H1 (cell line): ENCODE data around the gene KCNC4. TPM values are rescaled to one million over a fixed set of nuclear protein-coding genes. Genes with fewer than 3 reads are reported as not detected.
A peak's percentile ranks its signal among the peaks of the same experiment; 100 is the strongest.

Source experiments
- CTCF ChIA-PET: fragments of 300-600 bp; sonication (Branson Sonifier 250); formaldehyde crosslinking; loops from one replicate; lab custom pipeline; 2021; ENCODE audit not compliant: partially characterized antibody; lab: Charles Lee
- POLR2A ChIA-PET: fragments of 300-600 bp; sonication (Branson Sonifier 250); formaldehyde crosslinking; loops from one replicate; lab custom pipeline; 2021; ENCODE audit warnings: inconsistent platforms; ENCODE audit not compliant: partially characterized antibody; lab: Charles Lee
- DNase-seq, 2 experiments: peaks; one replicate each; pipeline versions ENCODE4 v3.0.0 to v3.0.0-alpha.2; 2010 to 2022; ENCODE audit warnings: low spot score in 2 of 2, low read depth in 1 of 2, mixed read lengths in 1 of 2
- FAIRE-seq: peaks from 2 replicates; lab custom pipeline; 2011; peaks lifted over from hg19 to GRCh38; lab: Jason Lieb, UNC
- H2AFZ ChIP-seq: 2 replicates; pipeline ENCODE4 v1.8.1; 2012; ENCODE audit warnings: low read length, inconsistent platforms
- H2AK5ac ChIP-seq: 2 replicates; pipeline ENCODE4 v1.6.1; 2013; ENCODE audit warnings: low read depth, low read length
- H2BK120ac ChIP-seq: replicated peaks from 2 replicates; pipeline ENCODE3; 2013; ENCODE audit warnings: low read depth, low read length, inconsistent platforms
- H2BK12ac ChIP-seq: 2 replicates; pipeline ENCODE4 v1.6.1; 2013; ENCODE audit warnings: low read depth, low read length
- H2BK15ac ChIP-seq: 2 replicates; pipeline ENCODE4 v1.6.1; 2013; ENCODE audit warnings: low read length
- H2BK20ac ChIP-seq: 2 replicates; pipeline ENCODE4 v1.6.1; 2013; ENCODE audit warnings: low read length
- H2BK5ac ChIP-seq: 2 replicates; pipeline ENCODE4 v1.6.1; 2013; ENCODE audit warnings: low read depth, low read length
- H3K14ac ChIP-seq: 2 replicates; pipeline ENCODE4 v1.6.1; 2013; ENCODE audit warnings: inconsistent platforms; ENCODE audit not compliant: insufficient read length
- H3K18ac ChIP-seq: 2 replicates; pipeline ENCODE4 v1.6.1; 2013; ENCODE audit warnings: low read length; ENCODE audit errors: extremely low read depth
- H3K23ac ChIP-seq: 2 replicates; pipeline ENCODE4 v1.6.1; 2013; ENCODE audit warnings: inconsistent platforms; ENCODE audit not compliant: insufficient read length
- H3K23me2 ChIP-seq: 2 replicates; pipeline ENCODE4 v1.6.1; 2013; ENCODE audit warnings: low read depth, low read length
- H3K27ac ChIP-seq: 2 replicates; pipeline ENCODE4 v1.6.1; 2011; ENCODE audit warnings: low read depth, low read length, inconsistent platforms
- H3K27me3 ChIP-seq, 4 experiments: replicated peaks in 1 of 4; 1 replicate in 1 of 4; 2 replicates in 3 of 4; pipeline versions ENCODE4 v1.6.1 to v1.8.1; 2011 to 2013; ENCODE audit warnings: low read length in 3 of 4, mild to moderate bottlenecking in 3 of 4, inconsistent platforms in 2 of 4, mixed read lengths in 2 of 4, moderate library complexity in 1 of 4; ENCODE audit not compliant: control insufficient read depth in 3 of 4, insufficient read depth in 3 of 4; ENCODE audit errors: extremely low read depth in 1 of 4
- H3K36me3 ChIP-seq, 4 experiments: 2 replicates each; pipeline versions ENCODE4 v1.6.1 to v1.8.1; 2011 to 2013; ENCODE audit warnings: mild to moderate bottlenecking in 4 of 4, low read length in 3 of 4, moderate library complexity in 2 of 4, control low read depth in 1 of 4, inconsistent platforms in 1 of 4; ENCODE audit not compliant: insufficient read depth in 4 of 4, control insufficient read depth in 2 of 4
- H3K4ac ChIP-seq: replicated peaks from 2 replicates; pipeline ENCODE3; 2013; ENCODE audit warnings: low read length, low read depth, mixed read lengths, inconsistent platforms; ENCODE audit not compliant: insufficient read length
- H3K4me1 ChIP-seq, 4 experiments: replicated peaks in 1 of 4; 1 replicate in 1 of 4; 2 replicates in 3 of 4; pipeline versions ENCODE4 v1.6.1 to v1.8.1; 2011 to 2013; ENCODE audit warnings: low read length in 3 of 4, inconsistent platforms in 2 of 4, mixed read lengths in 1 of 4; ENCODE audit not compliant: insufficient read depth in 4 of 4, control insufficient read depth in 3 of 4
- H3K4me2 ChIP-seq, 2 experiments: 2 replicates each; pipeline versions ENCODE4 v1.6.1 to v1.8.1; 2011 to 2013; ENCODE audit warnings: low read depth in 2 of 2, low read length in 2 of 2, control low read depth in 1 of 2, inconsistent platforms in 1 of 2, mild to moderate bottlenecking in 1 of 2; ENCODE audit not compliant: insufficient read depth in 1 of 2
- H3K4me3 ChIP-seq, 4 experiments: fragments of 200-600, 300-600 bp in 1 of 4; sonication (generic), shearing (Covaris generic), sonication (Bioruptor Twin) in 1 of 4; 2 replicates each; pipeline versions ENCODE4 v1.5.1 to v1.8.1; 2011 to 2016; ENCODE audit warnings: low read length in 4 of 4, low read depth in 3 of 4, control low read depth in 2 of 4, inconsistent platforms in 2 of 4, mild to moderate bottlenecking in 2 of 4, mixed read lengths in 1 of 4, moderate library complexity in 1 of 4; ENCODE audit not compliant: insufficient read depth in 2 of 4; ENCODE audit errors: extremely low read depth in 1 of 4
- H3K56ac ChIP-seq: replicated peaks from 2 replicates; pipeline ENCODE3; 2013; ENCODE audit warnings: low read depth, mild to moderate bottlenecking, mixed read lengths, low read length, inconsistent platforms; ENCODE audit not compliant: insufficient read length
- H3K79me1 ChIP-seq: 2 replicates; pipeline ENCODE4 v1.6.1; 2013; ENCODE audit warnings: low read depth, low read length, control low read depth
- H3K79me2 ChIP-seq, 2 experiments: 2 replicates each; pipeline versions ENCODE4 v1.6.1 to v1.8.1; 2012 to 2013; ENCODE audit warnings: low read length in 2 of 2, mild to moderate bottlenecking in 2 of 2, inconsistent platforms in 1 of 2; ENCODE audit not compliant: insufficient read depth in 2 of 2, control insufficient read depth in 1 of 2
- H3K9ac ChIP-seq, 4 experiments: replicated peaks in 1 of 4; 1 replicate in 1 of 4; 2 replicates in 3 of 4; pipeline versions ENCODE4 v1.6.1 to v1.8.1; 2011 to 2013; ENCODE audit warnings: low read depth in 3 of 4, low read length in 3 of 4, control low read depth in 2 of 4, mild to moderate bottlenecking in 2 of 4, moderate library complexity in 2 of 4, inconsistent platforms in 1 of 4; ENCODE audit errors: extremely low read depth in 1 of 4
- H3K9me3 ChIP-seq, 2 experiments: 2 replicates each; pipeline versions ENCODE4 v1.6.1 to v1.8.1; 2012 to 2013; ENCODE audit warnings: mild to moderate bottlenecking in 2 of 2, moderate library complexity in 2 of 2, control low read depth in 1 of 2, inconsistent platforms in 1 of 2, low read depth in 1 of 2, low read length in 1 of 2, mixed read lengths in 1 of 2; ENCODE audit not compliant: insufficient read depth in 2 of 2
- H4K20me1 ChIP-seq, 2 experiments: replicated peaks in 1 of 2; 2 replicates each; pipeline versions ENCODE3 to v1.8.1; 2011 to 2013; ENCODE audit warnings: inconsistent platforms in 2 of 2, low read length in 2 of 2, mild to moderate bottlenecking in 1 of 2; ENCODE audit not compliant: insufficient read depth in 2 of 2, control insufficient read depth in 1 of 2
- H4K5ac ChIP-seq: 2 replicates; pipeline ENCODE4 v1.6.1; 2013; ENCODE audit warnings: low read length, low read depth, mixed read lengths, inconsistent platforms; ENCODE audit not compliant: insufficient read length
- H4K8ac ChIP-seq: 2 replicates; pipeline ENCODE4 v1.8.0; 2013; ENCODE audit warnings: mild to moderate bottlenecking, moderate library complexity, low read length, inconsistent platforms; ENCODE audit not compliant: insufficient read depth; ENCODE audit errors: extremely low read depth
- H4K91ac ChIP-seq: replicated peaks from 2 replicates; pipeline ENCODE3; 2013; ENCODE audit warnings: low read length, mixed read lengths, inconsistent platforms; ENCODE audit not compliant: insufficient read length
- CREB1 ChIP-seq: IDR thresholded peaks from 2 replicates; pipeline ENCODE4 v1.6.1; 2012; ENCODE audit warnings: inconsistent platforms
- POLR2A ChIP-seq, 2 experiments: IDR thresholded peaks; 1 replicate in 1 of 2; 2 replicates in 1 of 2; pipeline ENCODE4 v1.6.1; 2011; ENCODE audit warnings: low read depth in 2 of 2, low read length in 2 of 2, mild to moderate bottlenecking in 2 of 2; ENCODE audit errors: control extremely low read depth in 1 of 2
- WGBS, 2 experiments: shearing (Covaris generic) in 1 of 2; methylation state at CpG; one replicate each; pipeline versions ENCODE4 v1.1.6 to v1.1.7; 2013 to 2015; ENCODE audit warnings: low lambda C conversion rate in 2 of 2, mixed read lengths in 2 of 2, inconsistent platforms in 1 of 2, low coverage in 1 of 2, missing lambda C conversion rate in 1 of 2; ENCODE audit not compliant: insufficient replicate concordance in 2 of 2, insufficient coverage in 1 of 2, insufficient read length in 1 of 2; ENCODE audit errors: extremely low coverage in 1 of 2, missing lambda C conversion rate in 1 of 2; 5-methylcytosine and 5-hydroxymethylcytosine counted together
- polyA plus RNA-seq, 7 experiments: library from polyadenylated mRNA; depleted of rRNA in 3 of 7; stranded (reverse) in 5 of 7; unstranded in 2 of 7; fragments of >200 nt in 5 of 7; fragments of 200-250 nt in 2 of 7; gene quantifications; 1 replicate in 5 of 7; 2 replicates in 1 of 7; 4 replicates in 1 of 7; pipeline versions ENCODE4 v1.2.1 to v1.2.3, GENCODE V29; 2011 to 2013; ENCODE audit warnings: missing spikeins in 2 of 7, mixed read lengths in 2 of 7
- total RNA-seq: library from RNA; stranded (reverse); fragmentation: NEBNext Ultra II Directional; extraction: Animal tissue kit (Norgen Biotek cat#: 25700); gene quantifications from 2 replicates; pipeline ENCODE4 v1.2.1, GENCODE V29; 2021

KCNC4 gene
- total and polyA plus RNA-seq, 2 of the 8 experiments (the other 6 are each of a cell fraction or from before 2014, with no cell fraction given) = 8.1 to 11.2 TPM

- H4K20me1 ChIP-seq = no peaks in the 10 kb centered on the region
- 79% methylated on average over 4 of the region's 4 CpGs; no CpG with 5 or more reads in 1 of the 2 experiments for WGBS, 2 experiments
- H2AK5ac ChIP-seq = no peak overlapping the region
- H2BK120ac ChIP-seq = no peak overlapping the region
- no peak overlapping the region for H2AFZ ChIP-seq
- no peaks in the 10 kb centered on the region; the same call in 1 of the 2 replicates for H3K79me1 ChIP-seq
- H3K4ac ChIP-seq = no peak overlapping the region
- no peak overlapping the region for H2BK5ac ChIP-seq
- no peaks in the 10 kb centered on the region for H3K79me2 ChIP-seq
- H3K36me3 ChIP-seq = no peaks in the 10 kb centered on the region
- H2BK15ac ChIP-seq = no peak overlapping the region
- DNase-seq (no peak), FAIRE-seq (no peak)
- H2BK20ac ChIP-seq = no peak overlapping the region
- no peak overlapping the region for H3K27ac ChIP-seq
- H3K4me1 ChIP-seq = peaks cover 5 to 11% (median 10%) of the 10 kb centered on the region in 4 experiments
- peaks cover 4% of the 10 kb centered on the region; the same call in 1 of the 2 replicates for H3K23me2 ChIP-seq
- no peak overlapping the region for H3K14ac ChIP-seq
- no peak overlapping the region for H3K23ac ChIP-seq
- no peak overlapping the region for H3K4me3 ChIP-seq
- CTCF ChIA-PET = interaction anchor here (0.6 to 19.1 kb wide), 12 partner anchors 10 to 1769 kb away, joined by 3 to 1001 read pairs (median 29); partner anchors contain the start of genes LAMTOR5 and RBM15
- H4K91ac ChIP-seq = no peak overlapping the region
- H3K9ac ChIP-seq = no peak overlapping the region
- POLR2A ChIA-PET = interaction anchor here (1.0 kb wide), 1 partner anchor 108 kb away, joined by 3 read pairs; no protein-coding TSS in a partner anchor
- no peak overlapping the region for H3K18ac ChIP-seq
- no peak overlapping the region for H3K56ac ChIP-seq
- 0 out of 2 replicates have a peak overlapping the region, but pooled peaks have one; percentile 16 for H4K8ac ChIP-seq
- H4K5ac ChIP-seq = no peak overlapping the region
- H2BK12ac ChIP-seq = no peak overlapping the region
- peaks cover 0 to 4% (median 1%) of the 10 kb centered on the region in 4 experiments; a peak in 2 of 7 replicates for H3K27me3 ChIP-seq
- H3K4me2 ChIP-seq = no peak overlapping the region
- no peaks in the 10 kb centered on the region for H3K9me3 ChIP-seq
- TF ChIP-seq POLR2A (IDR thresholded peaks at IDR 0.05; ENCODE audit: control extremely low read depth in 1 of 2, low read depth in 2 of 2, low read length in 2 of 2) (no peak), CREB1 (no peak)
Measured at GRCh38 chr1:110205156-110205555, 5.0 kb upstream of the KCNC4 start.
